Measurements from ENCODE around the gene LRRIQ1.

GRCh38 chr12:85138833-85139232 is 102.7 kb downstream of the LRRIQ1 start:
- no peak for TF ChIP-seq CTCF (conservative IDR thresholded peaks at IDR 0.05)
- TF ChIP-seq ZFX (IDR thresholded peaks at IDR 0.05): no peak
